HG03354 (cell line): ENCODE measurements around the gene MAST4.
"Not testable (repeated sequence)": the region's sequence is repeated elsewhere in the genome, so short reads cannot be mapped to it uniquely, and the experiment has no call there.

ENCODE experiments used
- ATAC-seq: cut with Tn5 transposase; IDR thresholded peaks from one replicate; pipeline ENCODE4 v1.9.1; 2021; ENCODE audit warnings: mild to moderate bottlenecking; ENCODE audit not compliant: unreplicated experiment, poor library complexity, severe bottlenecking

The MAST4 gene

GRCh38 chr5:67149951-67150523, 553.8 kb downstream of the MAST4 start:
- ATAC-seq = no peak

- no peak for ATAC-seq
Observed at GRCh38 chr5:67152400-67152799, 556.2 kb downstream of the MAST4 start.

GRCh38 chr5:67153292-67153691, 557.1 kb downstream of the MAST4 start:
- ATAC-seq = no peak

- no peak for ATAC-seq
Observed at GRCh38 chr5:67154556-67155206, 558.5 kb downstream of the MAST4 start.

GRCh38 chr5:67156976-67157583, 560.9 kb downstream of the MAST4 start:
- ATAC-seq = peak; percentile 83

- no peak for ATAC-seq
Observed at GRCh38 chr5:67160272-67160671, 564.1 kb downstream of the MAST4 start.

- ATAC-seq = no peak
Observed at GRCh38 chr5:67160985-67161384, 564.8 kb downstream of the MAST4 start.

- no peak for ATAC-seq
Observed at GRCh38 chr5:67161767-67162166, 565.6 kb downstream of the MAST4 start.

GRCh38 chr5:67163231-67163756, 567.1 kb downstream of the MAST4 start:
- no peak for ATAC-seq

GRCh38 chr5:67163863-67164595, 567.8 kb downstream of the MAST4 start:
- ATAC-seq = no peak

- no peak for ATAC-seq
Observed at GRCh38 chr5:67164856-67165525, 568.8 kb downstream of the MAST4 start.

GRCh38 chr5:67165526-67166459, 569.6 kb downstream of the MAST4 start:
- ATAC-seq = peak; percentile 95

- peak; percentile 45 for ATAC-seq
Observed at GRCh38 chr5:67166460-67167285, 570.5 kb downstream of the MAST4 start.

GRCh38 chr5:67168069-67168468, 571.9 kb downstream of the MAST4 start:
- no peak for ATAC-seq

- ATAC-seq = no peak
Observed at GRCh38 chr5:67170767-67171166, 574.6 kb downstream of the MAST4 start.

- not testable (repeated sequence) for ATAC-seq
Observed at GRCh38 chr5:67173351-67173750, 577.2 kb downstream of the MAST4 start.

GRCh38 chr5:67173959-67174358, 577.8 kb downstream of the MAST4 start:
- no peak for ATAC-seq

GRCh38 chr5:67176936-67177335, 580.7 kb downstream of the MAST4 start:
- no peak for ATAC-seq
